HepG2 (cell line): ENCODE data around the gene PIGV. TPM values are rescaled to one million over a fixed set of nuclear protein-coding genes. Genes with fewer than 3 reads are reported as not detected.

Experiments used
- BCL3 ChIP-seq: sonication (generic); formaldehyde crosslinking; IDR thresholded peaks from 2 replicates; pipeline ENCODE4 v1.5.1; 2020; ENCODE audit warnings: mild to moderate bottlenecking, missing genetic modification reagents, moderate library complexity
- DMAP1 ChIP-seq: IDR thresholded peaks from 2 replicates; pipeline ENCODE4 v1.6.1; 2016
- FOXJ3 ChIP-seq: sonication (generic); formaldehyde crosslinking; IDR thresholded peaks from 2 replicates; pipeline ENCODE4 v1.4.0; 2020; ENCODE audit warnings: missing genetic modification reagents, mild to moderate bottlenecking, borderline replicate concordance
- HDAC2 ChIP-seq: sonication (generic); formaldehyde crosslinking; IDR thresholded peaks from 2 replicates; pipeline ENCODE4 v1.4.0; 2020; ENCODE audit warnings: missing genetic modification reagents
- HES4 ChIP-seq: sonication (generic); formaldehyde crosslinking; IDR thresholded peaks from 2 replicates; pipeline ENCODE4 v1.9.0; 2021; ENCODE audit warnings: mild to moderate bottlenecking, missing genetic modification reagents, borderline replicate concordance
- KDM2A ChIP-seq: sonication (generic); formaldehyde crosslinking; IDR thresholded peaks from 2 replicates; pipeline ENCODE4 v1.4.0; 2020; ENCODE audit warnings: low read depth, missing genetic modification reagents, borderline replicate concordance
- MAFK ChIP-seq, 2 experiments: IDR thresholded peaks in 1 of 2; conservative IDR thresholded peaks in 1 of 2; 2 replicates each; pipeline ENCODE4 v1.6.1; 2011; ENCODE audit warnings: improper control_type of control experiment in 2 of 2, low read length in 2 of 2
- MYNN ChIP-seq: sonication (generic); formaldehyde crosslinking; IDR thresholded peaks from 2 replicates; pipeline ENCODE4 v1.4.0; 2020; ENCODE audit warnings: mild to moderate bottlenecking, low read depth, missing genetic modification reagents
- PHB2 ChIP-seq: fragments of 450-650 bp; IDR thresholded peaks from 2 replicates; pipeline ENCODE4 v1.6.1; 2018; ENCODE audit not compliant: partially characterized antibody
- RELA ChIP-seq: sonication (generic); formaldehyde crosslinking; IDR thresholded peaks from 2 replicates; pipeline ENCODE4 v1.4.0; 2020; ENCODE audit warnings: missing genetic modification reagents
- SKIL ChIP-seq: sonication (generic); formaldehyde crosslinking; IDR thresholded peaks from 2 replicates; pipeline ENCODE4 v1.8.0; 2022; ENCODE audit warnings: missing genetic modification reagents, mild to moderate bottlenecking, moderate library complexity, borderline replicate concordance
- SP140L ChIP-seq: sonication (generic); formaldehyde crosslinking; IDR thresholded peaks from 2 replicates; pipeline ENCODE4 v1.4.0; 2020; ENCODE audit warnings: missing genetic modification reagents, borderline replicate concordance
- TOPORS ChIP-seq: sonication (generic); formaldehyde crosslinking; IDR thresholded peaks from 2 replicates; pipeline ENCODE4 v1.8.0; 2023; ENCODE audit warnings: mild to moderate bottlenecking, missing genetic modification reagents
- ZBTB49 ChIP-seq: sonication (generic); formaldehyde crosslinking; IDR thresholded peaks from 2 replicates; pipeline ENCODE4 v1.4.0; 2020; ENCODE audit warnings: missing genetic modification reagents, borderline replicate concordance
- ZGPAT ChIP-seq: IDR thresholded peaks from 2 replicates; pipeline ENCODE4 v1.6.1; 2016; ENCODE audit warnings: mild to moderate bottlenecking
- ZKSCAN5 ChIP-seq: sonication (generic); formaldehyde crosslinking; IDR thresholded peaks from 2 replicates; pipeline ENCODE4 v1.5.1; 2020; ENCODE audit warnings: mild to moderate bottlenecking, missing genetic modification reagents
- ZNF503 ChIP-seq: sonication (generic); formaldehyde crosslinking; IDR thresholded peaks from 2 replicates; pipeline ENCODE4 v1.4.0; 2020; ENCODE audit warnings: missing genetic modification reagents
- ZNF619 ChIP-seq: sonication (generic); formaldehyde crosslinking; IDR thresholded peaks from 2 replicates; pipeline ENCODE4 v1.4.0; 2020; ENCODE audit warnings: mild to moderate bottlenecking, missing genetic modification reagents
- ZNF768 ChIP-seq: sonication (generic); formaldehyde crosslinking; IDR thresholded peaks from 2 replicates; pipeline ENCODE4 v1.4.0; 2020; ENCODE audit warnings: missing genetic modification reagents
- ZSCAN20 ChIP-seq: sonication (generic); formaldehyde crosslinking; IDR thresholded peaks from 2 replicates; pipeline ENCODE4 v1.4.0; 2020; ENCODE audit warnings: missing genetic modification reagents, mild to moderate bottlenecking, borderline replicate concordance
- polyA plus RNA-seq, 8 experiments: library from polyadenylated mRNA; depleted of rRNA in 3 of 8; stranded (reverse) in 7 of 8; unstranded in 1 of 8; fragments of >200 nt; fragmentation: Illumina TruSeq in 4 of 8; extraction: Trizol in 4 of 8; gene quantifications; 2 replicates each; pipeline versions ENCODE4 v1.2.1 to v1.2.3, GENCODE V29; 2011 to 2016; ENCODE audit warnings: low read depth in 4 of 8, missing spikeins in 1 of 8, mixed read lengths in 1 of 8; ENCODE audit not compliant: insufficient read depth in 1 of 8
- total RNA-seq, 5 experiments: library from RNA; depleted of rRNA; stranded (reverse); fragments of >200 nt; fragmentation: Illumina TruSeq; extraction: Trizol; gene quantifications; 2 replicates each; pipeline ENCODE4 v1.2.3, GENCODE V29; 2016; ENCODE audit warnings: low read depth in 1 of 5

Gene PIGV
- total and polyA plus RNA-seq, 2 of the 13 experiments (the other 11 are each of a cell fraction or from before 2014, with no cell fraction given) = 13.5 to 22.7 TPM

GRCh38 chr1:26787706-26788514 lies at the start of gene PIGV (continued):
- no peak for TF ChIP-seq ZBTB49 (CRISPR knock-in tag)
- TF ChIP-seq ZGPAT (CRISPR knock-in tag) = peak; percentile 7; the same call in 1 of the 2 replicates
- TF ChIP-seq BCL3 (CRISPR knock-in tag) = peak; percentile 40; the same call in 1 of the 2 replicates
- TF ChIP-seq SP140L (CRISPR knock-in tag) = no peak
- 0 out of 2 replicates have a peak, but pooled peaks have one; percentile 17 for TF ChIP-seq HDAC2 (CRISPR knock-in tag)
- TF ChIP-seq ZKSCAN5 = no peak
- TF ChIP-seq FOXJ3 (CRISPR knock-in tag) = no peak
- TF ChIP-seq RELA (CRISPR knock-in tag) = no peak; the same call in 1 of the 2 replicates
- TF ChIP-seq SKIL = no peak
- TF ChIP-seq DMAP1 (CRISPR knock-in tag) = peak; percentile 46; the same call in 1 of the 2 replicates
- peak; percentile 11; the same call in 1 of the 2 replicates for TF ChIP-seq ZSCAN20 (CRISPR knock-in tag)
- TF ChIP-seq HES4 (CRISPR knock-in tag) = peak; percentile 18; the same call in 1 of the 2 replicates
- TF ChIP-seq ZNF768 = no peak; the same call in 1 of the 2 replicates
- peak; percentile 76; the same call in 1 of the 2 replicates for TF ChIP-seq ZNF619 (CRISPR knock-in tag)
- no peak for TF ChIP-seq MAFK (conservative IDR thresholded peaks at IDR 0.05 in 1 of 2, IDR thresholded peaks at IDR 0.05 in 1 of 2; ENCODE audit: low read length in 2 of 2)
- TF ChIP-seq KDM2A = peak; percentile 78; the same call in 1 of the 2 replicates
- TF ChIP-seq PHB2 = no peak
- 0 out of 2 replicates have a peak, but pooled peaks have one; percentile 62 for TF ChIP-seq TOPORS (CRISPR knock-in tag)
- TF ChIP-seq MYNN (CRISPR knock-in tag) = no peak
- TF ChIP-seq ZNF503 (CRISPR knock-in tag) = no peak
